ENCODE measurements around the gene DBH.

Gene DBH

DNA sequence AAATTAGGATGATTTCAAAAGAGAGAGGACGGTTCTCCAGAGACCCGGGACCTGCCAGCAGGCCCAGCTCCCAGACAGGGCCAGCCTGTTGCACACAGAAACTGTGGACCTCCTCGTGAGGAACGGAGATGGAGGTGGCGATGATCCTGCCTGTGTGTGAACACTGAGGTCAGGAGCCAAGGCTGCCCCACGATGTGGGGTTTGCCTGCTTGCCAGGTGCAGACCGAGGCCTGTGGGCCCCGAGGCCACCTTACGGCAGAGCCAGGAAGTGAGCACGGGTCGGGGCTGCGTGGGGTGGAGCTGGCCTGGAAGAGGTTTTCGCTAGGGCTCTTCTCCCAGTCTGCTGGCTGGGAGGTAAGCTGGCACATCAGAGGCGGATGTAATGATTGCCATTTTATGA lies 31.3 kb upstream of the DBH start:
- ChIA-PET POLR2A (no interaction called here), CTCF (interaction anchor here (0.6 to 1.2 kb wide), 2 partner anchors 41 to 122 kb away, joined by 3 to 5 read pairs; no protein-coding TSS in a partner anchor)
- Histone ChIP-seq H3K36me3 (ENCODE audit: control insufficient read depth in 4 of 4, insufficient read depth in 4 of 4, low read length in 3 of 4) (no peaks in the 10 kb centered on the region), H3K27ac (ENCODE audit: insufficient read depth in 1 of 2, low read depth in 1 of 2, low read length in 2 of 2, poor library complexity in 1 of 2, severe bottlenecking in 2 of 2) (no peak overlapping the region), H3K27me3 (replicated peaks in 2 of 5; ENCODE audit: control insufficient read depth in 4 of 5, insufficient read depth in 5 of 5, low read length in 4 of 5) (peaks cover 0 to 68% (median 18%) of the 10 kb centered on the region in 5 experiments), H3K4me3 (ENCODE audit: control insufficient read depth in 1 of 7, extremely low read depth in 1 of 7, insufficient read depth in 4 of 7, low read depth in 2 of 7, low read length in 6 of 7) (no peak overlapping the region), H3K4me1 (ENCODE audit: control extremely low read depth in 1 of 4, control insufficient read depth in 4 of 4, insufficient read depth in 4 of 4, low read length in 3 of 4) (peaks cover 0 to 2% (median 0%) of the 10 kb centered on the region in 4 experiments), H3K9me3 (ENCODE audit: control extremely low read depth in 1 of 5, control insufficient read depth in 4 of 5, insufficient read depth in 2 of 5, low read depth in 1 of 5, low read length in 4 of 5) (no peaks in the 10 kb centered on the region)
- 57% methylated on average over 14 of the region's 14 CpGs for WGBS (ENCODE audit: insufficient coverage)
- no peak for DNase-seq

DNA sequence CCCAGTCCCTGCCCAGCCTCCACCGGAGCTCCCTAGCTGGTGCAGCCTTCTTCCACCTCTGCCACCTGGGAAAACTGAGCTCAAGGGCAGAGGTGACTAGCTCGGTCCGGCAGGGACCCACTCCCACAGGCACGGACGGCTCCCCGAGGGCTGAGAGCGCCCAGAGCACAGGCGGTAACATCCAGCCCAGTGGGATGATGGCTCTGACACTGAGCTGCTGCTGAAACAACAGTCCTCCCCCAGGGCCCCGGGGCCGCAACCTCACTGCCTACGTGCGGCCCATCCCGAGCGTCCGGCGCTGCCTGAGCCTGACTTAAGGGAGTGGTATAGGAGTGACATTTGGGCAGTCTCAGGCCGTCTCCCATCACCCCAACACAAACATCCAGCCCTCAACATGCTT lies 30.7 kb upstream of the DBH start:
- no peak overlapping the region for H3K4me3 ChIP-seq (ENCODE audit: control insufficient read depth in 1 of 7, extremely low read depth in 1 of 7, insufficient read depth in 4 of 7, low read depth in 2 of 7, low read length in 6 of 7)
- H3K4me1 ChIP-seq (ENCODE audit: control extremely low read depth in 1 of 4, control insufficient read depth in 4 of 4, insufficient read depth in 4 of 4, low read length in 3 of 4): peaks cover 0 to 2% (median 0%) of the 10 kb centered on the region in 4 experiments
- H3K36me3 ChIP-seq (ENCODE audit: control insufficient read depth in 4 of 4, insufficient read depth in 4 of 4, low read length in 3 of 4): no peaks in the 10 kb centered on the region
- POLR2A ChIA-PET: no interaction called here
- H3K27me3 ChIP-seq (replicated peaks in 2 of 5; ENCODE audit: control insufficient read depth in 4 of 5, insufficient read depth in 5 of 5, low read length in 4 of 5): peaks cover 0 to 71% (median 18%) of the 10 kb centered on the region in 5 experiments
- WGBS (ENCODE audit: insufficient coverage): 91% methylated on average over 16 of the region's 17 CpGs
- no peak for DNase-seq
- no peaks in the 10 kb centered on the region for H3K9me3 ChIP-seq (ENCODE audit: control extremely low read depth in 1 of 5, control insufficient read depth in 4 of 5, insufficient read depth in 2 of 5, low read depth in 1 of 5, low read length in 4 of 5)
- CTCF ChIA-PET: interaction anchor here (0.6 to 1.2 kb wide), 2 partner anchors 40 to 122 kb away, joined by 3 to 5 read pairs; no protein-coding TSS in a partner anchor
- H3K27ac ChIP-seq (ENCODE audit: insufficient read depth in 1 of 2, low read depth in 1 of 2, low read length in 2 of 2, poor library complexity in 1 of 2, severe bottlenecking in 2 of 2): no peak overlapping the region

DNA sequence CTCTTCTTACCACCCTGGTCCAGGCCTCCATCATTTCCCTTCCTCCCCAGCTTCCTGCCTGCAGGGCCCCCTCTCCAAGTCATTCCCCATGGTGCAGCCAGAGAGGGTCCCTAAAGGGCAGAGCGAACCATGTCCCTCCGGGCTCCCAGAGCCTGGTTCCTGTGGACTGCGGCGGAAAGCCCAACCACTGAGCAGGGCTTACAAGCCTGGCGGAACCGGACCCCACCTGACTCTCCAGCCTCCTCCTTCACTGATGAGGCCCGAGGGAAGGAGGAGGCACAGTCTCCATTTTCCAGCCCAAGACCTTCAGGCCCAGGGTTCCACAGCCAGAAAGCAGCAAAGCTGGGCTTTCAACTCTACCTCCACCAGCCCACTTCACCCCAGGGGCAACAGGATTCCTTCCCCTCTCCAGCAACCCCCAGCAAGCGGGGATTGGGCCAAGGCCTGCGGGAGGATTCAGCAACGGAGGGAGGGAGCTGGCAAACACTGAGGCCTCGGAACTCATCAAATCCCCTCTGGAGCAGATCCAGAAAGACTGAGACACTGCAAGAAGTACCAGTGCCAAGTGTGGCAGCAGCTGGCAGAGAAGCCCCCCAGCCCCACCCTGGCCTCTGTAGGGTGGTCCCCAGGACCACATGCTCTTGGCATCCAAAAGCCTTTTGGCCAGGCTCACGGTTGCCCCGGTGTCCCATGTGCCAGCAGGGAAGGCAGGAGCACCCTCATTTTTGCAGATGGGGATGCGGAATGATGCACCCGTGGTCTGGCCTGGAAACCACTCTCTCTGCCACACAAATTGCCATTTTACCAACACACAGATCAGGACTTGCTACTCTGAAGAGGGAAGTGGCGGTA lies 30.1 kb upstream of the DBH start:
- ChIA-PET CTCF (interaction anchor here (1.2 kb wide), 1 partner anchor 121 kb away, joined by 5 read pairs; no protein-coding TSS in a partner anchor), POLR2A (no interaction called here)
- Histone ChIP-seq H3K4me1 (ENCODE audit: control extremely low read depth in 1 of 4, control insufficient read depth in 4 of 4, insufficient read depth in 4 of 4, low read length in 3 of 4) (peaks cover 0 to 2% (median 0%) of the 10 kb centered on the region in 4 experiments), H3K9me3 (ENCODE audit: control extremely low read depth in 1 of 5, control insufficient read depth in 4 of 5, insufficient read depth in 2 of 5, low read depth in 1 of 5, low read length in 4 of 5) (no peaks in the 10 kb centered on the region), H3K27me3 (replicated peaks in 2 of 5; ENCODE audit: control insufficient read depth in 4 of 5, insufficient read depth in 5 of 5, low read length in 4 of 5) (peaks cover 0 to 77% (median 19%) of the 10 kb centered on the region in 5 experiments), H3K4me3 (ENCODE audit: control insufficient read depth in 1 of 7, extremely low read depth in 1 of 7, insufficient read depth in 4 of 7, low read depth in 2 of 7, low read length in 6 of 7) (no peak overlapping the region), H3K27ac (ENCODE audit: insufficient read depth in 1 of 2, low read depth in 1 of 2, low read length in 2 of 2, poor library complexity in 1 of 2, severe bottlenecking in 2 of 2) (no peak overlapping the region), H3K36me3 (ENCODE audit: control insufficient read depth in 4 of 4, insufficient read depth in 4 of 4, low read length in 3 of 4) (no peaks in the 10 kb centered on the region)
- DNase-seq: no peak
- WGBS (ENCODE audit: insufficient coverage): 82% methylated on average over 10 of the region's 16 CpGs

GRCh38 chr9:133606708-133607025 lies 29.5 kb upstream of the DBH start:
- Histone ChIP-seq H3K36me3 (ENCODE audit: control insufficient read depth in 4 of 4, insufficient read depth in 4 of 4, low read length in 3 of 4) (no peaks in the 10 kb centered on the region), H3K27me3 (replicated peaks in 2 of 5; ENCODE audit: control insufficient read depth in 4 of 5, insufficient read depth in 5 of 5, low read length in 4 of 5) (peaks cover 0 to 82% (median 21%) of the 10 kb centered on the region in 5 experiments), H3K4me1 (ENCODE audit: control extremely low read depth in 1 of 4, control insufficient read depth in 4 of 4, insufficient read depth in 4 of 4, low read length in 3 of 4) (peaks cover 0 to 2% (median 0%) of the 10 kb centered on the region in 4 experiments), H3K27ac (ENCODE audit: insufficient read depth in 1 of 2, low read depth in 1 of 2, low read length in 2 of 2, poor library complexity in 1 of 2, severe bottlenecking in 2 of 2) (no peak overlapping the region), H3K9me3 (ENCODE audit: control extremely low read depth in 1 of 5, control insufficient read depth in 4 of 5, insufficient read depth in 2 of 5, low read depth in 1 of 5, low read length in 4 of 5) (no peaks in the 10 kb centered on the region), H3K4me3 (ENCODE audit: control insufficient read depth in 1 of 7, extremely low read depth in 1 of 7, insufficient read depth in 4 of 7, low read depth in 2 of 7, low read length in 6 of 7) (no peak overlapping the region)
- no peak for DNase-seq
- ChIA-PET CTCF (no interaction called here), POLR2A (no interaction called here)
- WGBS (ENCODE audit: insufficient coverage): 56% methylated on average over 3 of the region's 8 CpGs

- WGBS (ENCODE audit: insufficient coverage): 78% methylated on average over 7 of the region's 7 CpGs
- peaks cover 0 to 85% (median 22%) of the 10 kb centered on the region in 5 experiments for H3K27me3 ChIP-seq (replicated peaks in 2 of 5; ENCODE audit: control insufficient read depth in 4 of 5, insufficient read depth in 5 of 5, low read length in 4 of 5)
- CTCF ChIA-PET: interaction anchor here (0.7 kb wide), 1 partner anchor 20 kb away, joined by 3 read pairs; no protein-coding TSS in a partner anchor
These were observed 28.8 kb upstream of the DBH start for GRCh38 chr9:133607381-133607780.

DNA sequence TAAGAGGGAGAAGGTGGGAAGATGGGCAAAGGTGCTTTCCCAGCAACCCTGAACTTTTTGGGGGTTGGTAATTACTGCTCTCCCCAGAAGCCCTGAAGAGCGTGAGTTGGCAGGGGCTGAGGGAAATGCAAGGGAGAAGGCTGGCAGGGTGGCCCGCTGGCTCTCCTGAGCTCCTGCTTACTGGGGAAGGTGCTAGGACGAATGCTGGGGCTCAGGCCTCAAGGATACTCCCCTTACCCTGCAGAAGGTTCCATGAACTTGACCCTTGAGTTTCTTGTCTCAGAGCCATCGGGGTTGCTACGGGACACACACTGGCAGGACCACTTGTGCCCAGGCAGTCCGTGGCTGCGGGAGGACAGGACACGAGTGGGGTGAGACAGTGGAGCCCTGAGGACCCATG lies 28.2 kb upstream of the DBH start:
- Histone ChIP-seq H3K9me3 (ENCODE audit: control extremely low read depth in 1 of 5, control insufficient read depth in 4 of 5, insufficient read depth in 2 of 5, low read depth in 1 of 5, low read length in 4 of 5) (no peaks in the 10 kb centered on the region), H3K4me1 (ENCODE audit: control extremely low read depth in 1 of 4, control insufficient read depth in 4 of 4, insufficient read depth in 4 of 4, low read length in 3 of 4) (peaks cover 0 to 2% (median 0%) of the 10 kb centered on the region in 4 experiments), H3K36me3 (ENCODE audit: control insufficient read depth in 4 of 4, insufficient read depth in 4 of 4, low read length in 3 of 4) (no peaks in the 10 kb centered on the region), H3K27ac (ENCODE audit: insufficient read depth in 1 of 2, low read depth in 1 of 2, low read length in 2 of 2, poor library complexity in 1 of 2, severe bottlenecking in 2 of 2) (no peak overlapping the region), H3K4me3 (ENCODE audit: control insufficient read depth in 1 of 7, extremely low read depth in 1 of 7, insufficient read depth in 4 of 7, low read depth in 2 of 7, low read length in 6 of 7) (no peak overlapping the region), H3K27me3 (replicated peaks in 2 of 5; ENCODE audit: control insufficient read depth in 4 of 5, insufficient read depth in 5 of 5, low read length in 4 of 5) (peaks cover 0 to 88% (median 22%) of the 10 kb centered on the region in 5 experiments)
- POLR2A ChIA-PET: no interaction called here
- DNase-seq: no peak
- 90% methylated on average over 8 of the region's 8 CpGs for WGBS (ENCODE audit: insufficient coverage)
- CTCF ChIA-PET: interaction anchor here (0.7 kb wide), 1 partner anchor 21 kb away, joined by 3 read pairs; no protein-coding TSS in a partner anchor

More at GRCh38 chr9:133607381-133607780, 28.8 kb upstream of the DBH start:
- Histone ChIP-seq H3K9me3 (ENCODE audit: control extremely low read depth in 1 of 5, control insufficient read depth in 4 of 5, insufficient read depth in 2 of 5, low read depth in 1 of 5, low read length in 4 of 5) (no peaks in the 10 kb centered on the region), H3K4me3 (ENCODE audit: control insufficient read depth in 1 of 7, extremely low read depth in 1 of 7, insufficient read depth in 4 of 7, low read depth in 2 of 7, low read length in 6 of 7) (no peak overlapping the region), H3K36me3 (ENCODE audit: control insufficient read depth in 4 of 4, insufficient read depth in 4 of 4, low read length in 3 of 4) (no peaks in the 10 kb centered on the region), H3K27ac (ENCODE audit: insufficient read depth in 1 of 2, low read depth in 1 of 2, low read length in 2 of 2, poor library complexity in 1 of 2, severe bottlenecking in 2 of 2) (no peak overlapping the region), H3K4me1 (ENCODE audit: control extremely low read depth in 1 of 4, control insufficient read depth in 4 of 4, insufficient read depth in 4 of 4, low read length in 3 of 4) (peaks cover 0 to 2% (median 0%) of the 10 kb centered on the region in 4 experiments)
- POLR2A ChIA-PET: no interaction called here
- DNase-seq: no peak

- Histone ChIP-seq H3K27me3 (replicated peaks in 2 of 5; ENCODE audit: control insufficient read depth in 4 of 5, insufficient read depth in 5 of 5, low read length in 4 of 5) (peaks cover 0 to 88% (median 22%) of the 10 kb centered on the region in 5 experiments), H3K27ac (ENCODE audit: insufficient read depth in 1 of 2, low read depth in 1 of 2, low read length in 2 of 2, poor library complexity in 1 of 2, severe bottlenecking in 2 of 2) (no peak overlapping the region), H3K4me1 (ENCODE audit: control extremely low read depth in 1 of 4, control insufficient read depth in 4 of 4, insufficient read depth in 4 of 4, low read length in 3 of 4) (peaks cover 0 to 2% (median 0%) of the 10 kb centered on the region in 4 experiments), H3K9me3 (ENCODE audit: control extremely low read depth in 1 of 5, control insufficient read depth in 4 of 5, insufficient read depth in 2 of 5, low read depth in 1 of 5, low read length in 4 of 5) (no peaks in the 10 kb centered on the region), H3K4me3 (ENCODE audit: control insufficient read depth in 1 of 7, extremely low read depth in 1 of 7, insufficient read depth in 4 of 7, low read depth in 2 of 7, low read length in 6 of 7) (no peak overlapping the region), H3K36me3 (ENCODE audit: control insufficient read depth in 4 of 4, insufficient read depth in 4 of 4, low read length in 3 of 4) (no peaks in the 10 kb centered on the region)
- ChIA-PET POLR2A (no interaction called here), CTCF (no interaction called here)
- no CpG with 5 or more reads among the region's 7 CpGs for WGBS (ENCODE audit: insufficient coverage)
- no peak for DNase-seq
These were observed 27.8 kb upstream of the DBH start for GRCh38 chr9:133608382-133608781.

Measured in common myeloid progenitor, CD34-positive (primary cell).